Peyer's patch (tissue), 4 donors: ENCODE measurements around the gene TCTN1.

Source experiments
- CTCF ChIP-seq, 6 experiments: fragments of 450-650 bp in 4 of 6; fragments of 200-600 bp in 2 of 6; sonication (generic) in 1 of 6; IDR thresholded peaks; one replicate each; pipeline ENCODE4 v1.5.1; 2017 to 2019; ENCODE audit warnings: antibody characterized with exemption in 6 of 6, mild to moderate bottlenecking in 3 of 6, moderate library complexity in 1 of 6
- POLR2A ChIP-seq, 2 donors: fragments of 450-650 bp; IDR thresholded peaks; one replicate each; pipeline ENCODE4 v1.5.1; 2017; ENCODE audit warnings: antibody characterized with exemption in 2 of 2, mild to moderate bottlenecking in 2 of 2, moderate library complexity in 2 of 2

GRCh38 chr12:110600254-110600653, 13.7 kb upstream of the TCTN1 start:
- peak; percentile 12 to 75 (median 54) for TF ChIP-seq CTCF (IDR thresholded peaks at IDR 0.05)
- no peak for TF ChIP-seq POLR2A (IDR thresholded peaks at IDR 0.05)
